IMR-90 (cell line): ENCODE data around the gene KANSL1L.

ENCODE experiments used
- CEBPB ChIP-seq: IDR thresholded peaks from 2 replicates; pipeline ENCODE4 v1.6.1; 2012; ENCODE audit warnings: low read depth, low read length, improper control_type of control experiment
- FOS ChIP-seq: fragments of 150-350 bp; IDR thresholded peaks from 2 replicates; pipeline ENCODE4 v1.6.1; 2016; ENCODE audit warnings: low read depth, low read length
- MAFK ChIP-seq: IDR thresholded peaks from 2 replicates; pipeline ENCODE4 v1.6.1; 2012; ENCODE audit warnings: low read depth, low read length, improper control_type of control experiment
- MAZ ChIP-seq: IDR thresholded peaks from 2 replicates; pipeline ENCODE4 v1.6.1; 2012; ENCODE audit warnings: low read depth, mild to moderate bottlenecking, low read length, improper control_type of control experiment, moderate library complexity, borderline replicate concordance
- POLR2A ChIP-seq: IDR thresholded peaks from 2 replicates; pipeline ENCODE4 v1.6.1; 2012; ENCODE audit warnings: mild to moderate bottlenecking, low read depth, low read length
- RAD21 ChIP-seq: IDR thresholded peaks from 2 replicates; pipeline ENCODE4 v1.6.1; 2012; ENCODE audit warnings: low read length, improper control_type of control experiment
- RCOR1 ChIP-seq: IDR thresholded peaks from 2 replicates; pipeline ENCODE4 v1.6.1; 2012; ENCODE audit warnings: mild to moderate bottlenecking, low read length, improper control_type of control experiment; ENCODE audit not compliant: insufficient replicate concordance
- RFX5 ChIP-seq: IDR thresholded peaks from 2 replicates; pipeline ENCODE4 v1.8.0; 2012; ENCODE audit warnings: low read depth, mild to moderate bottlenecking, low read length, moderate library complexity
- USF2 ChIP-seq: fragments of 150-350 bp; IDR thresholded peaks from 2 replicates; pipeline ENCODE4 v1.6.1; 2017; ENCODE audit warnings: mild to moderate bottlenecking, antibody characterized with exemption, low read length, low read depth
- TF ChIP-seq, protein P1 (sequence below): conservative IDR thresholded peaks from 2 replicates; pipeline ENCODE4 v1.5.1; 2012; ENCODE audit warnings: mild to moderate bottlenecking, low read depth, low read length, improper control_type of control experiment

DNA sequence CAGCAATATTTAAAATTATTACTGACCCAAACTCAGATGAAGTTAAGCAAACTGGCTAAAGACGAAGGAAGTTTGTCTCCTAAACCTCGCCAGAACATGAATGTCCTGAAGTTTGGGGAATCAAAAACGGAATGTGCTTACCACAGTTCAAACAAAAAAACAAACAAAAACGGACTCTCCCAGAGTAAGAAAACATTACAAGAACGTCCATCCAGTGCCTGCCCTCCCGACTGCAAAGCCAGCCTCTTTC lies 1.1 kb downstream of the KANSL1L start:
- TF ChIP-seq FOS: no peak
- no peak for TF ChIP-seq POLR2A
- TF ChIP-seq USF2: no peak
- TF ChIP-seq RAD21: no peak
- TF ChIP-seq, protein P1, sequence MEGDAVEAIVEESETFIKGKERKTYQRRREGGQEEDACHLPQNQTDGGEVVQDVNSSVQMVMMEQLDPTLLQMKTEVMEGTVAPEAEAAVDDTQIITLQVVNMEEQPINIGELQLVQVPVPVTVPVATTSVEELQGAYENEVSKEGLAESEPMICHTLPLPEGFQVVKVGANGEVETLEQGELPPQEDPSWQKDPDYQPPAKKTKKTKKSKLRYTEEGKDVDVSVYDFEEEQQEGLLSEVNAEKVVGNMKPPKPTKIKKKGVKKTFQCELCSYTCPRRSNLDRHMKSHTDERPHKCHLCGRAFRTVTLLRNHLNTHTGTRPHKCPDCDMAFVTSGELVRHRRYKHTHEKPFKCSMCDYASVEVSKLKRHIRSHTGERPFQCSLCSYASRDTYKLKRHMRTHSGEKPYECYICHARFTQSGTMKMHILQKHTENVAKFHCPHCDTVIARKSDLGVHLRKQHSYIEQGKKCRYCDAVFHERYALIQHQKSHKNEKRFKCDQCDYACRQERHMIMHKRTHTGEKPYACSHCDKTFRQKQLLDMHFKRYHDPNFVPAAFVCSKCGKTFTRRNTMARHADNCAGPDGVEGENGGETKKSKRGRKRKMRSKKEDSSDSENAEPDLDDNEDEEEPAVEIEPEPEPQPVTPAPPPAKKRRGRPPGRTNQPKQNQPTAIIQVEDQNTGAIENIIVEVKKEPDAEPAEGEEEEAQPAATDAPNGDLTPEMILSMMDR: no peak
- no peak for TF ChIP-seq MAZ
- no peak for TF ChIP-seq RCOR1
- TF ChIP-seq MAFK: no peak
- TF ChIP-seq CEBPB: no peak
- TF ChIP-seq RFX5: no peak
